Astrocyte (in vitro differentiated cells and primary cell): ENCODE measurements around the gene RNF121.

Source experiments
- CTCF ChIP-seq: IDR thresholded peaks from 2 replicates; pipeline ENCODE4 v1.5.1; 2011; ENCODE audit warnings: low read depth, mild to moderate bottlenecking, inconsistent platforms, low read length, moderate library complexity; ENCODE audit not compliant: insufficient read depth
- EZH2 ChIP-seq: IDR thresholded peaks from 2 replicates; pipeline ENCODE4 v1.6.1; 2012; ENCODE audit warnings: mild to moderate bottlenecking, low read length, inconsistent platforms; ENCODE audit not compliant: insufficient read depth

GRCh38 chr11:71930556-71931244, 1.9 kb downstream of the RNF121 start:
- TF ChIP-seq EZH2 (no peak), CTCF (no peak)
